Neural progenitor cell (in vitro differentiated cells): Measurements from ENCODE around the gene ABCA7. TPM values are rescaled to one million over a fixed set of nuclear protein-coding genes. Genes with fewer than 3 reads are reported as not detected.

Source experiments
- DNase-seq: peaks from one replicate; pipeline ENCODE4 v3.0.0-alpha.2; 2016; ENCODE audit warnings: low spot score
- H2AFZ ChIP-seq: fragments of 200-600 bp; sonication (generic); replicated peaks from 2 replicates; pipeline ENCODE4 v1.6.1; 2016; ENCODE audit warnings: antibody characterized with exemption
- H3F3A ChIP-seq: fragments of 200-600 bp; sonication (generic); 2 replicates; pipeline ENCODE4 v1.6.1; 2016; ENCODE audit warnings: antibody characterized with exemption, low read depth
- H3K27ac ChIP-seq: fragments of 200-600 bp; sonication (generic); 2 replicates; pipeline ENCODE4 v1.5.1; 2016; ENCODE audit warnings: mild to moderate bottlenecking
- H3K27me3 ChIP-seq: fragments of 200-600 bp; sonication (generic); 2 replicates; pipeline ENCODE4 v1.6.1; 2016; ENCODE audit warnings: mild to moderate bottlenecking, moderate library complexity
- H3K36me3 ChIP-seq: fragments of 200-600 bp; sonication (generic); 2 replicates; pipeline ENCODE4 v1.5.1; 2016
- H3K4me1 ChIP-seq: fragments of 200-600 bp; sonication (generic); 2 replicates; pipeline ENCODE4 v1.6.1; 2016; ENCODE audit warnings: mixed run types
- H3K4me2 ChIP-seq: fragments of 200-600 bp; sonication (generic); 2 replicates; pipeline ENCODE4 v1.6.1; 2016
- H3K4me3 ChIP-seq: fragments of 200-600 bp; sonication (generic); 2 replicates; pipeline ENCODE4 v1.5.1; 2016
- H3K79me2 ChIP-seq: fragments of 200-600 bp; sonication (generic); 2 replicates; pipeline ENCODE4 v1.6.1; 2016; ENCODE audit warnings: low read depth
- H3K9ac ChIP-seq: fragments of 200-600 bp; sonication (generic); 2 replicates; pipeline ENCODE4 v1.6.1; 2016
- H3K9me3 ChIP-seq: fragments of 200-600 bp; sonication (generic); 2 replicates; pipeline ENCODE4 v1.5.1; 2016; ENCODE audit warnings: low read depth
- H4K20me1 ChIP-seq: fragments of 200-600 bp; sonication (generic); 2 replicates; pipeline ENCODE4 v1.6.1; 2016; ENCODE audit warnings: low read depth
- H3K27ac Mint-ChIP-seq: 3 replicates; pipeline ENCODE4 v1.8.0; 2021; ENCODE audit warnings: mixed read lengths
- H3K27me3 Mint-ChIP-seq: 2 replicates; pipeline ENCODE4 v1.8.0; 2022; ENCODE audit warnings: low read depth, mild to moderate bottlenecking, inconsistent platforms, moderate library complexity, mixed read lengths; ENCODE audit not compliant: insufficient read depth
- H3K36me3 Mint-ChIP-seq: 3 replicates; pipeline ENCODE4 v1.8.0; 2021; ENCODE audit warnings: mixed read lengths
- H3K4me1 Mint-ChIP-seq: 3 replicates; pipeline ENCODE4 v1.8.0; 2021; ENCODE audit warnings: mixed read lengths
- H3K4me3 Mint-ChIP-seq: 3 replicates; pipeline ENCODE4 v1.8.0; 2021; ENCODE audit warnings: mild to moderate bottlenecking, moderate library complexity, mixed read lengths
- H3K9me3 Mint-ChIP-seq: 3 replicates; pipeline ENCODE4 v1.8.0; 2020; ENCODE audit warnings: mixed read lengths
- EZH2 ChIP-seq: fragments of 200-600 bp; sonication (generic); IDR thresholded peaks from 2 replicates; pipeline ENCODE4 v1.6.1; 2017; ENCODE audit warnings: antibody characterized with exemption, mild to moderate bottlenecking, moderate library complexity
- EZH2phosphoT487 ChIP-seq: fragments of 200-600 bp; sonication (generic); IDR thresholded peaks from 2 replicates; pipeline ENCODE4 v1.6.1; 2017; ENCODE audit warnings: antibody characterized with exemption
- total RNA-seq: library from RNA; depleted of rRNA; stranded (reverse); fragments of >200 nt; gene quantifications from 2 replicates; pipeline ENCODE4 v1.2.3, GENCODE V29; 2015; ENCODE audit warnings: low replicate concordance
- TF ChIP-seq, protein P1 (sequence below): fragments of 200-600 bp; sonication (generic); IDR thresholded peaks from 2 replicates; pipeline ENCODE4 v1.5.1; 2017; ENCODE audit warnings: antibody characterized with exemption, mild to moderate bottlenecking

ABCA7 gene
- total RNA-seq, 1 donor from 2014 or later = 1.4 TPM

DNA sequence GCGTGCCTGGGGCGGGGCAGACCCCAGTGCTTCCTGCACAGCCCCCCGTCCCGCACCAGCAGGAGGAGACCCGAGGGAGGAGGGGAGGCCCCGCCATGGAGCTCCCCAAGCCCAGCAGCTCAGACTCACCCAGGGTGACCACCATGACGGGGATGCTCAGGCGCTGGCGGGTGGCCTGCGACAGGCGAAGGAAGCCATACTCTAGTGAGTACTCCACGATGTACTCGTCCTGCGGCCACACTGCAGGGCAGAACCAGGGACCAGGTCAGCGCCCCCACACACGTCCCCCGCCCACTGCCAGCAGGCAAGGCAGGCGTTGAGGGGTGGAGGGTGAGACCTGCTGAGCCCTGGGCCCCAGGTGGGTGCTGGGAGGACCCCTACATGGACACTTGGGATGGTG, 27.6 kb upstream of the ABCA7 start:
- H3K4me1 Mint-ChIP-seq = peaks cover 19% of the 10 kb centered on the region
- Histone ChIP-seq H3K9me3 (no peaks in the 10 kb centered on the region), H3F3A (no peaks in the 10 kb centered on the region), H2AFZ (no peak overlapping the region), H3K4me1 (peaks cover 9% of the 10 kb centered on the region), H3K36me3 (no peaks in the 10 kb centered on the region), H3K79me2 (peaks cover 32% of the 10 kb centered on the region), H3K27ac (no peak overlapping the region), H3K9ac (no peak overlapping the region), H3K4me2 (no peak overlapping the region), H3K4me3 (no peak overlapping the region), H3K27me3 (no peaks in the 10 kb centered on the region), H4K20me1 (peaks cover 35% of the 10 kb centered on the region)
- H3K36me3 Mint-ChIP-seq = no peaks in the 10 kb centered on the region
- no peak overlapping the region for H3K27ac Mint-ChIP-seq
- DNase-seq = no peak
- H3K27me3 Mint-ChIP-seq = no peaks in the 10 kb centered on the region
- no peaks in the 10 kb centered on the region for H3K9me3 Mint-ChIP-seq
- TF ChIP-seq EZH2 (no peak), EZH2phosphoT487 (no peak)
- TF ChIP-seq, protein P1, sequence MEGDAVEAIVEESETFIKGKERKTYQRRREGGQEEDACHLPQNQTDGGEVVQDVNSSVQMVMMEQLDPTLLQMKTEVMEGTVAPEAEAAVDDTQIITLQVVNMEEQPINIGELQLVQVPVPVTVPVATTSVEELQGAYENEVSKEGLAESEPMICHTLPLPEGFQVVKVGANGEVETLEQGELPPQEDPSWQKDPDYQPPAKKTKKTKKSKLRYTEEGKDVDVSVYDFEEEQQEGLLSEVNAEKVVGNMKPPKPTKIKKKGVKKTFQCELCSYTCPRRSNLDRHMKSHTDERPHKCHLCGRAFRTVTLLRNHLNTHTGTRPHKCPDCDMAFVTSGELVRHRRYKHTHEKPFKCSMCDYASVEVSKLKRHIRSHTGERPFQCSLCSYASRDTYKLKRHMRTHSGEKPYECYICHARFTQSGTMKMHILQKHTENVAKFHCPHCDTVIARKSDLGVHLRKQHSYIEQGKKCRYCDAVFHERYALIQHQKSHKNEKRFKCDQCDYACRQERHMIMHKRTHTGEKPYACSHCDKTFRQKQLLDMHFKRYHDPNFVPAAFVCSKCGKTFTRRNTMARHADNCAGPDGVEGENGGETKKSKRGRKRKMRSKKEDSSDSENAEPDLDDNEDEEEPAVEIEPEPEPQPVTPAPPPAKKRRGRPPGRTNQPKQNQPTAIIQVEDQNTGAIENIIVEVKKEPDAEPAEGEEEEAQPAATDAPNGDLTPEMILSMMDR = no peak
- H3K4me3 Mint-ChIP-seq = no peak overlapping the region

DNA sequence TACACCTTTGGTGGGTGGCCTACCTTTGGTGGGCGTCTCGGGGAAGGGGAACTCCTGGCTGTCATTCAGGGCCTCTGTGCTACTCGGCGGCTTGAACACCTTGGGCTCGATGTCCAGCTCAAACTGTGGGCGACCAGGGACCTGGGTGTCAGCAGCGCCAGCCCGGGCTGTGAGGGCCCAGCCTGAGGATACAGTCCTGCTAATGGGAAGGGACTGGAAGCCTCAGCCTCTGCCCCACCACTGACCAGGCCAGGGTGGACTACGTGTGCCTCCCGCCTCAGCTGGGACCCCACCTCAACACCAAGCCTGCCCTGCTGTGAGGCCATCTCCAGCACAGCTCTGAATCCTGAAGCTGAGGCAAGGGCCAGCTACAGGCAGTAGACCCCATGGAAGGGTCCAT, 26.7 kb upstream of the ABCA7 start:
- Histone ChIP-seq H3F3A (no peaks in the 10 kb centered on the region), H3K79me2 (peaks cover 41% of the 10 kb centered on the region), H4K20me1 (peaks cover 43% of the 10 kb centered on the region), H3K4me2 (no peak overlapping the region), H2AFZ (no peak overlapping the region), H3K27ac (no peak overlapping the region), H3K9me3 (no peaks in the 10 kb centered on the region), H3K4me3 (no peak overlapping the region), H3K4me1 (peaks cover 9% of the 10 kb centered on the region), H3K27me3 (no peaks in the 10 kb centered on the region), H3K36me3 (no peaks in the 10 kb centered on the region), H3K9ac (no peak overlapping the region)
- H3K4me3 Mint-ChIP-seq = no peak overlapping the region
- H3K9me3 Mint-ChIP-seq = no peaks in the 10 kb centered on the region
- TF ChIP-seq, protein P1 = no peak
- TF ChIP-seq EZH2phosphoT487 (no peak), EZH2 (no peak)
- peaks cover 22% of the 10 kb centered on the region for H3K4me1 Mint-ChIP-seq
- DNase-seq = no peak
- no peaks in the 10 kb centered on the region for H3K27me3 Mint-ChIP-seq
- no peak overlapping the region for H3K27ac Mint-ChIP-seq
- no peaks in the 10 kb centered on the region for H3K36me3 Mint-ChIP-seq

GRCh38 chr19:1014161-1015060, 25.5 kb upstream of the ABCA7 start:
- no peaks in the 10 kb centered on the region for H3K27me3 Mint-ChIP-seq
- peaks cover 27% of the 10 kb centered on the region for H3K4me1 Mint-ChIP-seq
- Histone ChIP-seq H3F3A (no peaks in the 10 kb centered on the region), H3K9ac (no peak overlapping the region), H3K4me3 (no peak overlapping the region), H3K4me1 (peaks cover 14% of the 10 kb centered on the region), H3K27ac (no peak overlapping the region), H3K4me2 (no peak overlapping the region), H3K27me3 (no peaks in the 10 kb centered on the region), H4K20me1 (peaks cover 55% of the 10 kb centered on the region), H3K9me3 (no peaks in the 10 kb centered on the region), H3K79me2 (peaks cover 53% of the 10 kb centered on the region), H2AFZ (no peak overlapping the region), H3K36me3 (no peaks in the 10 kb centered on the region)
- H3K4me3 Mint-ChIP-seq = no peak overlapping the region
- no peak for DNase-seq
- no peaks in the 10 kb centered on the region for H3K36me3 Mint-ChIP-seq
- no peak overlapping the region for H3K27ac Mint-ChIP-seq
- no peak for TF ChIP-seq EZH2
- TF ChIP-seq, protein P1 = no peak
- no peak for TF ChIP-seq EZH2phosphoT487
- H3K9me3 Mint-ChIP-seq = no peaks in the 10 kb centered on the region
